H1 (cell line): Measurements from ENCODE around the gene LRP1-AS.

Experiments used
- BRCA1 ChIP-seq: IDR thresholded peaks from 2 replicates; pipeline ENCODE4 v1.6.1; 2012; ENCODE audit warnings: low read depth, low read length, improper control_type of control experiment
- CBX8 ChIP-seq: fragments of 300-800, 300-1000 bp; sonication (generic); IDR thresholded peaks from 2 replicates; pipeline ENCODE4 v1.7.1; 2016; ENCODE audit warnings: low read depth, low read length, borderline replicate concordance
- CEBPB ChIP-seq: IDR thresholded peaks from 2 replicates; pipeline ENCODE4 v1.6.1; 2012; ENCODE audit warnings: low read depth, low read length
- CREB1 ChIP-seq: IDR thresholded peaks from 2 replicates; pipeline ENCODE4 v1.6.1; 2012; ENCODE audit warnings: inconsistent platforms
- EGR1 ChIP-seq: IDR thresholded peaks from 2 replicates; pipeline ENCODE4 v1.6.1; 2011; ENCODE audit warnings: low read depth, low read length, borderline replicate concordance
- EZH2 ChIP-seq: fragments of 200-600 bp; sonication (generic); IDR thresholded peaks from 2 replicates; pipeline ENCODE4 v1.7.1; 2012; ENCODE audit warnings: low read depth, mild to moderate bottlenecking, moderate library complexity, low read length, inconsistent platforms; ENCODE audit not compliant: severe bottlenecking
- GABPA ChIP-seq: IDR thresholded peaks from 2 replicates; pipeline ENCODE4 v1.6.1; 2011; ENCODE audit warnings: mild to moderate bottlenecking, low read length, moderate library complexity, borderline replicate concordance; ENCODE audit not compliant: insufficient read depth
- JUN ChIP-seq: IDR thresholded peaks from 2 replicates; pipeline ENCODE4 v1.6.1; 2011; ENCODE audit warnings: low read depth, mild to moderate bottlenecking, improper control_type of control experiment, low read length
- JUND ChIP-seq: IDR thresholded peaks from 2 replicates; pipeline ENCODE4 v1.6.1; 2011; ENCODE audit warnings: mild to moderate bottlenecking, improper control_type of control experiment, low read length
- KDM1A ChIP-seq: fragments of 200-600, 300-600 bp; sonication (generic); IDR thresholded peaks from 2 replicates; pipeline ENCODE4 v1.7.1; 2016; ENCODE audit warnings: mild to moderate bottlenecking, low read length, borderline replicate concordance
- POLR2AphosphoS5 ChIP-seq: IDR thresholded peaks from 2 replicates; pipeline ENCODE4 v1.6.1; 2011; ENCODE audit warnings: low read depth, low read length
- TCF12 ChIP-seq: IDR thresholded peaks from 2 replicates; pipeline ENCODE4 v1.6.1; 2011; ENCODE audit warnings: low read depth, mild to moderate bottlenecking, low read length
- TF ChIP-seq, protein P1 (sequence below), 3 experiments: IDR thresholded peaks; 1 replicate in 2 of 3; 2 replicates in 1 of 3; pipeline versions ENCODE4 v1.5.1 to v1.6.1; 2011; ENCODE audit warnings: low read length in 3 of 3, mild to moderate bottlenecking in 3 of 3, inconsistent platforms in 2 of 3, low read depth in 1 of 3, moderate library complexity in 1 of 3; ENCODE audit not compliant: insufficient read depth in 1 of 3; ENCODE audit errors: control extremely low read depth in 1 of 3
- TF ChIP-seq, protein P2 (sequence below): fragments of 300-600 bp; sonication (generic); IDR thresholded peaks from 2 replicates; pipeline ENCODE4 v1.7.1; 2012; ENCODE audit warnings: low read length, moderate library complexity, mild to moderate bottlenecking, inconsistent platforms; ENCODE audit not compliant: insufficient replicate concordance

DNA sequence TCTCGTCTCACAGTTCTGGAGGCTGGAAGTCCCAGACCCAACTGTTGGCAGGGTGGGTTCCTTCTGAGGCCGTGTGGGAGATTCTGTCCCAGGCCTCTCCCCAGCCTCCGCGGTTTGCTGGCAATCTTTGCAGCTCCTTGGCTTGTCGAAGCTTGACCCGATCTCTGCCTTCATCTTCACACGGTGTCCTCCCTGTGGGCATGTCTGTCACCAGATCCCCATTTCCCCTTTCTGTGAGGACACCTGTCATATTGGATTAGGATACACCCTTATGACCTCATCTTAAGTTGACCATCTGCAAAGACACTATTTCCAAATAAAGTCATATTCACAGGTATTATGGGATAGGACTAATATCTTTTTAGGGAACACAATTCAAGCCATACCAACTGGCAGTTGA, 22.6 kb upstream of the LRP1-AS start:
- TF ChIP-seq POLR2AphosphoS5 (no peak), JUN (no peak), JUND (no peak), EZH2 (no peak), EGR1 (no peak), CBX8 (no peak), GABPA (no peak), TCF12 (no peak), CEBPB (no peak), KDM1A (no peak), BRCA1 (no peak), CREB1 (no peak)
- TF ChIP-seq, protein P1, sequence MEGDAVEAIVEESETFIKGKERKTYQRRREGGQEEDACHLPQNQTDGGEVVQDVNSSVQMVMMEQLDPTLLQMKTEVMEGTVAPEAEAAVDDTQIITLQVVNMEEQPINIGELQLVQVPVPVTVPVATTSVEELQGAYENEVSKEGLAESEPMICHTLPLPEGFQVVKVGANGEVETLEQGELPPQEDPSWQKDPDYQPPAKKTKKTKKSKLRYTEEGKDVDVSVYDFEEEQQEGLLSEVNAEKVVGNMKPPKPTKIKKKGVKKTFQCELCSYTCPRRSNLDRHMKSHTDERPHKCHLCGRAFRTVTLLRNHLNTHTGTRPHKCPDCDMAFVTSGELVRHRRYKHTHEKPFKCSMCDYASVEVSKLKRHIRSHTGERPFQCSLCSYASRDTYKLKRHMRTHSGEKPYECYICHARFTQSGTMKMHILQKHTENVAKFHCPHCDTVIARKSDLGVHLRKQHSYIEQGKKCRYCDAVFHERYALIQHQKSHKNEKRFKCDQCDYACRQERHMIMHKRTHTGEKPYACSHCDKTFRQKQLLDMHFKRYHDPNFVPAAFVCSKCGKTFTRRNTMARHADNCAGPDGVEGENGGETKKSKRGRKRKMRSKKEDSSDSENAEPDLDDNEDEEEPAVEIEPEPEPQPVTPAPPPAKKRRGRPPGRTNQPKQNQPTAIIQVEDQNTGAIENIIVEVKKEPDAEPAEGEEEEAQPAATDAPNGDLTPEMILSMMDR (IDR thresholded peaks at IDR 0.05; ENCODE audit: control extremely low read depth in 1 of 3, insufficient read depth in 1 of 3, low read depth in 1 of 3, low read length in 3 of 3) = no peak
- TF ChIP-seq, protein P2, sequence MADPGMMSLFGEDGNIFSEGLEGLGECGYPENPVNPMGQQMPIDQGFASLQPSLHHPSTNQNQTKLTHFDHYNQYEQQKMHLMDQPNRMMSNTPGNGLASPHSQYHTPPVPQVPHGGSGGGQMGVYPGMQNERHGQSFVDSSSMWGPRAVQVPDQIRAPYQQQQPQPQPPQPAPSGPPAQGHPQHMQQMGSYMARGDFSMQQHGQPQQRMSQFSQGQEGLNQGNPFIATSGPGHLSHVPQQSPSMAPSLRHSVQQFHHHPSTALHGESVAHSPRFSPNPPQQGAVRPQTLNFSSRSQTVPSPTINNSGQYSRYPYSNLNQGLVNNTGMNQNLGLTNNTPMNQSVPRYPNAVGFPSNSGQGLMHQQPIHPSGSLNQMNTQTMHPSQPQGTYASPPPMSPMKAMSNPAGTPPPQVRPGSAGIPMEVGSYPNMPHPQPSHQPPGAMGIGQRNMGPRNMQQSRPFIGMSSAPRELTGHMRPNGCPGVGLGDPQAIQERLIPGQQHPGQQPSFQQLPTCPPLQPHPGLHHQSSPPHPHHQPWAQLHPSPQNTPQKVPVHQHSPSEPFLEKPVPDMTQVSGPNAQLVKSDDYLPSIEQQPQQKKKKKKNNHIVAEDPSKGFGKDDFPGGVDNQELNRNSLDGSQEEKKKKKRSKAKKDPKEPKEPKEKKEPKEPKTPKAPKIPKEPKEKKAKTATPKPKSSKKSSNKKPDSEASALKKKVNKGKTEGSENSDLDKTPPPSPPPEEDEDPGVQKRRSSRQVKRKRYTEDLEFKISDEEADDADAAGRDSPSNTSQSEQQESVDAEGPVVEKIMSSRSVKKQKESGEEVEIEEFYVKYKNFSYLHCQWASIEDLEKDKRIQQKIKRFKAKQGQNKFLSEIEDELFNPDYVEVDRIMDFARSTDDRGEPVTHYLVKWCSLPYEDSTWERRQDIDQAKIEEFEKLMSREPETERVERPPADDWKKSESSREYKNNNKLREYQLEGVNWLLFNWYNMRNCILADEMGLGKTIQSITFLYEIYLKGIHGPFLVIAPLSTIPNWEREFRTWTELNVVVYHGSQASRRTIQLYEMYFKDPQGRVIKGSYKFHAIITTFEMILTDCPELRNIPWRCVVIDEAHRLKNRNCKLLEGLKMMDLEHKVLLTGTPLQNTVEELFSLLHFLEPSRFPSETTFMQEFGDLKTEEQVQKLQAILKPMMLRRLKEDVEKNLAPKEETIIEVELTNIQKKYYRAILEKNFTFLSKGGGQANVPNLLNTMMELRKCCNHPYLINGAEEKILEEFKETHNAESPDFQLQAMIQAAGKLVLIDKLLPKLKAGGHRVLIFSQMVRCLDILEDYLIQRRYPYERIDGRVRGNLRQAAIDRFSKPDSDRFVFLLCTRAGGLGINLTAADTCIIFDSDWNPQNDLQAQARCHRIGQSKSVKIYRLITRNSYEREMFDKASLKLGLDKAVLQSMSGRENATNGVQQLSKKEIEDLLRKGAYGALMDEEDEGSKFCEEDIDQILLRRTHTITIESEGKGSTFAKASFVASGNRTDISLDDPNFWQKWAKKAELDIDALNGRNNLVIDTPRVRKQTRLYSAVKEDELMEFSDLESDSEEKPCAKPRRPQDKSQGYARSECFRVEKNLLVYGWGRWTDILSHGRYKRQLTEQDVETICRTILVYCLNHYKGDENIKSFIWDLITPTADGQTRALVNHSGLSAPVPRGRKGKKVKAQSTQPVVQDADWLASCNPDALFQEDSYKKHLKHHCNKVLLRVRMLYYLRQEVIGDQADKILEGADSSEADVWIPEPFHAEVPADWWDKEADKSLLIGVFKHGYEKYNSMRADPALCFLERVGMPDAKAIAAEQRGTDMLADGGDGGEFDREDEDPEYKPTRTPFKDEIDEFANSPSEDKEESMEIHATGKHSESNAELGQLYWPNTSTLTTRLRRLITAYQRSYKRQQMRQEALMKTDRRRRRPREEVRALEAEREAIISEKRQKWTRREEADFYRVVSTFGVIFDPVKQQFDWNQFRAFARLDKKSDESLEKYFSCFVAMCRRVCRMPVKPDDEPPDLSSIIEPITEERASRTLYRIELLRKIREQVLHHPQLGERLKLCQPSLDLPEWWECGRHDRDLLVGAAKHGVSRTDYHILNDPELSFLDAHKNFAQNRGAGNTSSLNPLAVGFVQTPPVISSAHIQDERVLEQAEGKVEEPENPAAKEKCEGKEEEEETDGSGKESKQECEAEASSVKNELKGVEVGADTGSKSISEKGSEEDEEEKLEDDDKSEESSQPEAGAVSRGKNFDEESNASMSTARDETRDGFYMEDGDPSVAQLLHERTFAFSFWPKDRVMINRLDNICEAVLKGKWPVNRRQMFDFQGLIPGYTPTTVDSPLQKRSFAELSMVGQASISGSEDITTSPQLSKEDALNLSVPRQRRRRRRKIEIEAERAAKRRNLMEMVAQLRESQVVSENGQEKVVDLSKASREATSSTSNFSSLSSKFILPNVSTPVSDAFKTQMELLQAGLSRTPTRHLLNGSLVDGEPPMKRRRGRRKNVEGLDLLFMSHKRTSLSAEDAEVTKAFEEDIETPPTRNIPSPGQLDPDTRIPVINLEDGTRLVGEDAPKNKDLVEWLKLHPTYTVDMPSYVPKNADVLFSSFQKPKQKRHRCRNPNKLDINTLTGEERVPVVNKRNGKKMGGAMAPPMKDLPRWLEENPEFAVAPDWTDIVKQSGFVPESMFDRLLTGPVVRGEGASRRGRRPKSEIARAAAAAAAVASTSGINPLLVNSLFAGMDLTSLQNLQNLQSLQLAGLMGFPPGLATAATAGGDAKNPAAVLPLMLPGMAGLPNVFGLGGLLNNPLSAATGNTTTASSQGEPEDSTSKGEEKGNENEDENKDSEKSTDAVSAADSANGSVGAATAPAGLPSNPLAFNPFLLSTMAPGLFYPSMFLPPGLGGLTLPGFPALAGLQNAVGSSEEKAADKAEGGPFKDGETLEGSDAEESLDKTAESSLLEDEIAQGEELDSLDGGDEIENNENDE = no peak
